T1000 (cell line): Measurements from ENCODE around the gene CDC42BPB.

Experiments used
- DNase-seq: peaks from one replicate; lab custom pipeline; 2025; ENCODE audit warnings: mixed read lengths; lab: John Stamatoyannopoulos, UW

CDC42BPB gene

DNA sequence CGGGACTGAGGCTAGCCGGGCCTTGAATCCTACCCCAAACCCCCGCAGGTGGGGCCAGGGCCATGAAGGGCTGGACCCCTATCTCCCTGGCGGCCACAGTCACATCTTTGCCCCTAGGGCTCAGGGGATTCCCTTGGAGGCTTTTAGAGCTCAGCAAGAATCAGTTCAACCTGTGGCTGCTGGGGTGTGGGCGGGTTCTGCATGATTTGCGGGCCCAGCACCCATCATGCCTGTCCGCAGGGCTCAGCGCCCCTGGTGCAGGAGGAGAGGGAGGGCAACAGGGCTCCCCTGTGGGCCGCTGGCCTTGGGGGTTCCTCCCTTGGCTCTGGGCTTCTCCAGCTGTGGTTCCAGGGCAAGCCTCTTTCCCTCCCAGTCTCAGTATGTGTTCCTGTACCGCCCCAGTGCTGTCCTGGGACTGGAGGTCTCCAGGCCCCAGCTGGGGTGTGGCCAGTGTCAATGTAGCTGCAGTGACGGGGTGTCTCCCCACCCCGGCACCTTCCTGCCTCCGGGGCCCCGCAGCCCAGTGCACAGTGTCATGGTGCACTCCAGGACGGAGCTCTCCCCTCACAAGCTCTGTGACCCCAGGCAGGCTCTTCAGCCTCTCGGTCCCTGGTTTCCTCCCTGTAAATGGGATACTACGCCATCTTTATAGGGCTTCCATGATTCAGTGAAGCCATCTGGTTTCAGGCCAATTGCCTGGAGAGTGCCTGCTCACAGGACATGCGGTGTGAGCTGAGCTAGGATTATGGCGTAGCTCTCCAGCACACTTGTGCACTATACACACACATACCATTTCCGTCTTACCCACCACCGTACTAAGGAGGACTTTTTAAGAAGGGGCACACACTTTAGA lies 16.8 kb upstream of the CDC42BPB start:
- no peak for DNase-seq

DNA sequence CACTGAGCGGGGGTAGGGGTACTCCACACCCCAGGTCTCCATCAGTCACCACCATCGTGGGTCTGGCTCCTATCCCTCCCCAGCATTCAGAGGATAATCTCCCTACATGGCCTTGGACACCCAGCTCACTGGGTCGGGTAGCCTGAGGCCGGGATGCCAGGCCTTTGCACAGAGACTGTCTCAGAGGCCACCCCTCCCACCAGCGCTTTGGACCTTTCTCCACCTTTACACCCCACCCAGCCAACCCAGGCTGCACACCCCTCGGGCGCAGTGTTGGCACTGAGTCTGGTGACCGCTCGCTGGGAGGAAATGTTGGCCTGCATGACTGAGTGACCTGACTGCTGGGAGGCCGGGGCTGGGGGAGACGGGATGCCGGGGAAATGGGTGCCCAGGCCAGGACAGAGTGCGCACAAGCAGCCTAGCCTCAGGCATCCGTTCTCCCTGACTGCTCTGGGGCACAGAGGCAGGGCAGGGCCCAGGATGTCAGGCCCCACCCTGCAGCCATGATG lies 16.1 kb upstream of the CDC42BPB start:
- DNase-seq: no peak

DNA sequence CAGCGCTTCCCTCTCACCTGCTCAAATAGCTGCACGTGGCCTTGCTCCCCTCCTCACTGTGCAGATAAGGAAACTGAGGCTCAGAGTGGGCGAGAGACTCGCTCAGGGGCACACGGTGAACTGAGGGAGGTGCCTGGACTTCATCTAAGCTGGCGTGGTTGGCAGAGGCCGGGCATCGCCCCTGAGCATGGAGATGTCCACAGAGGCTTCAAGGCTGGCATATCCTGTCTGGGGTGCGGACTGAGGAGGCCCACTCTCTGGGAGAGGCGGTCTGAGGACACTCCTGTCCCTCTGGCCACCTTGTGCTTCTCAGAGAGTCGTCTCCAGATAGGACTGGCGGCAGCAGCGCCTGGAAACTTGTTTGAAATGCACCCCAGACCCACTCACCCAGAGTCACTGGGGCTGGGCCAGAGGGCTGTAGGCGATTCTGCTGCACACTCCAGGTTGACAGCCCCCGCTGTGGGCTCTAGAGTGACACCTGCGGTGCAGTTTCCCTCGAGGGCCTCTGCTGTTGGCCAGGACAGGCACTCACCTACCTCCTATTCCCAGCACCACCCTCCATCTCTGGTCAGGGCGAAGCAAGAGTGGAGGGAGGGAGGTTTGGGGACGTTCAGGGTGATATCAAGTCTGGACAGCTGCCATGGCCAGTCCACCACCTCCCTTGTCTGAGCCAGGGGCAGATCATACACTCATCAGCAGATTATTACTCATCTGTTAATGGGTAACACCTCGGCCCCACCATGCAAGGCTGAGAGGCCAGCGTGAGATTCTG lies 15.4 kb upstream of the CDC42BPB start:
- DNase-seq: no peak

DNA sequence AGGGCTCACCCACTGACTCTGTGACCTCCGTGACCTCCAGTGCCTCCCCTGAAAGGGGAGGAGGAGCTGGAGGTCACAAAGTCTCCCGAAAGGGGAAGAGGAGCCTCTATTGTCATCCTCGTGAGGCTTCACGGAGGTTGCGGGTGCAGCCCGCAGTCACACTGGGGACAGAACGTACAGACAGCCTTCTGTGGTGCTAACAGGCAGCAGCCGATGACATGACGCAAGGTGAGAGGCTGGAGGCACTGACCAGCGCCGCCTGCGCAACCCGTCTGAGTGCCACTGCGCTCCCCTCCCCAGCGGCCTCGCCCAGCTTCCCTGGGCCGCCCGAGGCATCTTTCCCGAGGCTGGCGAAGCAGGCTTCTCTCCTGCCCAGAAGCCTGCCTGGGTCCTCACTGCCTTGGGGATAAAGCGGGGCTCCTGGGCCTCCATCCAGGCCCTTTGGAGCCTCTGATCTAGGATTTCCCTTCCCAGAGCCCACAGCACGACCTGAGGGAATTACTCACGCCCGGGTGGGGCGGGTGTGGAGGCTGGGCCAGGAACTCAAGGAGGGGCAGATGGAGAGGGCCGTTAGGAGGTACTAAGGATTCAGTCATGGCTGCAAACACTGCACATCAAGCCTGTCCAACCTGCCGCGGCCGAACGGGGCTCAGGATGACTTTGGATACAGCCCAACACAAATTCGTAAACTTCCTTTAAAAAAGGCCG lies 14.3 kb upstream of the CDC42BPB start:
- DNase-seq: no peak

DNA sequence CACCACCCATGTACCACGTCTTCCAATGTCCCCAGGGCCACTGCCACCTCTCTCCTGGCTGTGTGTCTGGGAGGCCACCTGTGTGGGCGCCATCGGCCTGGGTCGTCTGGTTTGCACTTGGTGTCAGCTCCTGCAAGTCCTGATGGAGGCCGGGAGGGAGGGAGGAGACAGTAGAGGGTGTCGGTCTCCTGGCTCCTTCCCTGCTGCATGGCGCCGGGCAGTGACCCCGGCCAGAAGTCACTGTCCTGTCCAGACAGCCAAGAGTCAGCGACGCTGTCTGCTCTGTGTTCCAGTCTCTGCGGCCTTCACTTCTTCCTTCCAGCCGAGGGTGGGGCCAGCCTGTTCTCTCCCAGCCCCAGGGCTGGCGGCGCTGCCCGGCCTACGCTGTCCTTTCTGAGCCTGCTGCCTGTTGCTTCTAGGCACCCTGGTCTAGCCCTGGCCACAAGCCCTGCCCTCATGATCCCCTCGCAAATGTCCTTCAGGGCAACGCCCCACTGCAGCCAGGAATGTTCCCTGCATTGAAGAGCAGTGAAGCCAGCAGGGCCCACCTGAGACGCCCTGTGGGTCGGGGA lies 13.7 kb upstream of the CDC42BPB start:
- DNase-seq: no peak

DNA sequence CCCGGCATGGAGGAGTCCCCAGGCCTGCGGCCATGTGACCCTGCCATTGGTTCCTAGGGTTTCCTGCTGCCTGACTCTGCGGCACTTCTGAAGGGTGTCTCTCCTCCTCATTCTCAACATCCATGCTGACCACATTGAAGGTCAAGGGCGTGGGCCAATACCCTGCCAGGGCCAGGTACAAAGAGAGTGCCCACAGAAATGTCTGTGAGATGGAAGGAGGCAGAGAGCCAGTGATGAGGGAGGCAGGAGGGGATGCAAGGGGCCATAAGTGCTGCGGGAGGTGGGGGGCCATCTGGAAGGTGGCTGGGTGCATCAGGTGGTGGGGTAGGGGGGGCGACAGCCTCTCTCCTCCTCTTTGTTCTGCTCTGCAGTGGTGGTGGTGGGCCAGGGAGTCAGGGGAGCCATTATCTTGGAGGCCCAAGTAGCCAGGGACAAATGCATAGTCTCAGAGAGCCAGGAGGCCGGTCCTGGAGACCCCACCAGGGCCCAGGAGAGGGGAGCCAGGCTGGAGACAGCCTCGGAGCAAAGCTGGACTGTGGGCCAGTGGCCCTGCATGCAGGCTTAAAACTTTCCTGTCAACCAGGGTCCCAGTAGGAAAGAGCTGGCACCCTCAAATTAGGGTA lies 13.0 kb upstream of the CDC42BPB start:
- DNase-seq: no peak

DNA sequence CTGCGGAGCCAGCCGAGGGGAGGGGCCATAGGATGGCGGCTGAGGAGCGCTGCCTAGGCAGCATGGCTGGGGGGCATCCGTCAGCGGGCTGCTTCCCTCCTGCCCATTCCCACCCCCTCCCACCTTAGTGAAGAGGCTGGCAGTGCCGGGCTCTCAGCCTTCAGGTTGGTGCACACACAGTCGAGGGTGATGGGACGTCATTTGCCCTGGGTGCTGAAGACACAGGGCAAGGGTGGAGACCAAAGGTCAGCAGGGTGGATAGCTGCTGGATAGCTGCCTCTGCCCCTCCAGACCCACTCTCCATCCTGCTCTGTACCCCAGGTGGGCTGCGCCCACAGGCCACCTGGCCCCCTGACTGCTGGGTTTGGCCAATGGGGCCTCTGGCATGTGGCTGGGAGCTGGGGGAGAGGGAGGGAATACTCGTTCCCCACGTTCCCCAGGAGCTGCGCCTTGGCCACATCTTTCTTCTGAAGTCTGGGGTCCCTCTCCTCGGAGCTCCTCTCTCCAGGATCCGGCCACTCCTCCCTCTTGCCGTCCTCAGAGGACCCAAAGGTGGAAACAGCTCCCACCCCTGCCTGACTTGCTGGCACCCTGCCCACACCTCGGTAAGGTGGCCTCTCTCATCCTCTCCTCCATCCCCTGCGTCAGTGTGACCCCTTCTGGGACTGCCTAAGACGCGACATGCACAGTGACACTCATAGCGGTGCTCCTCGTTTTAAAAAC lies 11.2 kb upstream of the CDC42BPB start:
- no peak for DNase-seq

DNA sequence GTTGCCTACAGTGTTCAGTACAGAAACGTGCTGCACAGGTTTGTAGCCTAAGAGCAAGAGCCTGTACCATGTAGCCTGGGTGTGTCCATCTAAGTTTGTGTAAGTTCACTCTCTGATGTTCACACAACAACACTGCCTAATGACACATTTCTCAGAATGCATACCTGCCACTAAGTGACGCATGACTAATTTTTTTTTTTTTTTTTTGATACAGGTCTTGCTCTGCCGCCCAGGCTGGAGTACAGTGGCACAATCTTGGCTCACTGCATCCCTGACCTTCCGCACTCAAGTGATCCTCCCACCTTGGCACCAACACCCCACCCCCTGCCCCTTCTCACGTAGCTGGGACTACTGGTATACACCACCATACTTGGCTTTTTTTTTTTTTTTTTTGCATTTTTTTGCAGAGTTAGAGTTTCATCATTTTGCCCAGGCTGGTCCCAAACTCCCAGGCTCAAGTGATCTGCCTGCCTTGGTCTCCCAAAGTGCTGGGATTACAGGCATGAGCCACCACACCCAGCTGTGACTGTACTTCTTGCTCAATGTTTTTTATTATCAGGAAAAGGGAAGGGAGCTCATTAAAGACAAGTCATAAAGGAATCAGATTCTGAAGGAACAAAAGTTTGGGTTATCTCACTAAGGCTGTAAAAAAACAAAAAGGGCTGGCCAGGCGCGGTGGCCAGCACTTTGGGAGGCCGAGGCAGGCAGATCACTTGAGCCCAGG lies 10.0 kb upstream of the CDC42BPB start:
- DNase-seq: peak; percentile 42

DNA sequence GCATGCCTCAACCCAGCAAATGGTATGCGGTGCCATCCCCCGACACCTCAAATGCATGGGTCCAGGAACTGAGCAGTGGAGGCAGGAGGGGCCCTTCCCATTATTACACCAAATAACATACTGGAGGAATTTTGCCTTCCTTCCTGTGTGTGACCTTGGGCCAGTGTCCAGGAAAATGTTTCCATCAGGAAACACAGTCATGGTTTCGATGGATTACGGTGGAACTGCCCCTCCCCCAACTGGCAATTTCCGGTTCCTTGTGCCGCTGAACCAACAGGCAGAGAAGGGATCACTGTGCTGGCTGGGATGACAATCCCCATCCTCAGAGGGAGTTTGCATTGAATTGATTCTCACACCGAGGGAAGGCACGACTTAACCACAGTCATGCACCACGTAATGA lies 9.1 kb upstream of the CDC42BPB start:
- DNase-seq: no peak

DNA sequence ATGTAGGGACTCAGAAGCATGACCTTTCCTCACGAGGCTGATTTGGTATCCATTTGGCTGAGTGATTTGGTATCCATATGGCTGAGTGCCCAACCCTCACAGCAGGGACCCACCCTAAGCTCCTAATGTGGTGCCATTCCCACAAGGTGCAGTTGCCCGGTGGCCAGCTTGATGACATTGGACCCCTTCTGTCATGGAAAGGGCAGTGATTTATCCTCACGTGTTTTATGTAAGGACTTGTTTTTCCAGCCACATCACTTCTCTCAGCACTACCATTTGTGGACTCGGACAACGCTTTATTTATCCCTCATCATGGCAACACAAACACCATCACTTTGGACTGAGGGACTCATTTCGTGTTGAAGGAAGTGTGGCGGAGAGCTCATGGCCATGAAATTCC lies 8.5 kb upstream of the CDC42BPB start:
- DNase-seq: no peak

DNA sequence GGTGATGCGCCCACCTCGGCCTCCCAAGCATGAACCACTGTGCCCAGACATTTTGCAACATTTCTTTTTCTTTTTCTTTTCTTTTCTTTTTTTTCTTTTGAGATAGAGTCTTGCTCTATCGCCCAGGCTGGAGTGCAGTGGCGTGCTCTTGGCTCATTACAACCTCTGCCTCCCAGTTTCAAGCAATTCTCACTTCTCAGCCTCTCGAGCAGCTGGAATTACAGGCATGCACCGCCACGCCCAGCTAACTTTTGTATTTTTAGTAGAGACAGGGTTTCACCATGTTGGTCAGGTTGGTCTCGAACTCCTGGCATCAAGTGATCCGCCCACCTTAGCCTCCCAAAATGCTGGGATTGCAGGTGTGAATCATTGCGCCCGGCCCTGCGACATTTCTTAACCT lies 7.6 kb upstream of the CDC42BPB start:
- no peak for DNase-seq

DNA sequence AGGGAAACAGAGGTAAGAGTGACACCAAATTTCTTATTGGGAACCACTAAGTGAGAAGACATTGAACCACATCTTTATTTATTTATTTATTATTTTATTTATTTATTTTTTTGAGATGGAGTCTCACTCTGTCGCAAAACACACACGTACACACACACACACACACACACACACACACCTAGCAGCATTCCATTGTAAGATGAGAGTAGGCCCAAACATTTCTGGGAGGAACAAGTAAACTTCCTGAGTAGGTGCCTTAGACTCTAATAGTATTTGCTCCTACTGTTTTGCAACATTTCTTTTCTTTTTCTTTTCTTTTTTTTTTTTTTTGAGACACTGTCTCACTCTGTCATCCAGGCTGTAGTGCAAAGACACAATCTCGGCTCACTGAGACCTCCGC lies 7.1 kb upstream of the CDC42BPB start:
- DNase-seq: no peak

DNA sequence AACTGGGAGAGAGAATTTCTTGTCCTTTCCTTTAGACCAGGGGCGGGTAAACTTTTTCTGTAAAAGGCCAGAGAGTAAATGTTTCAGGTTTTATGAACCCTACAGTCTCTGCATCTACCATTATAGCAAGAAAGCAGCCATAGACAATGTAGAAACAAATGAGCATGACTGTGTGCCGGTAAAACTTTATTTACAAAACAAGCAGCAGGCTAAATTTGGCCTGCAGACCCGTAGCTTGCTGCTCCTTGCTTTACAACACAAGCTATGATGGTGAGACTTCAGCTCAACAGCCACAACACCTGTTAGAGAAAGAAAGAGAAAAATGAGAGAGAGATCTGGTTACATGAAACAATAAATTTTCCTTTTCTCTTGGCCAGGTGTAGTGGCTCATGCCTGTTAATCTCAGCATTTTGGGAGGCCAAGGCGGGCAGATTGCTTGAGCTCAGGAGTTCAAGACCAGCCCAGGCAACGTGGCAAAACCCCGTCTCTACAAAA lies 4.2 kb upstream of the CDC42BPB start:
- DNase-seq: no peak

DNA sequence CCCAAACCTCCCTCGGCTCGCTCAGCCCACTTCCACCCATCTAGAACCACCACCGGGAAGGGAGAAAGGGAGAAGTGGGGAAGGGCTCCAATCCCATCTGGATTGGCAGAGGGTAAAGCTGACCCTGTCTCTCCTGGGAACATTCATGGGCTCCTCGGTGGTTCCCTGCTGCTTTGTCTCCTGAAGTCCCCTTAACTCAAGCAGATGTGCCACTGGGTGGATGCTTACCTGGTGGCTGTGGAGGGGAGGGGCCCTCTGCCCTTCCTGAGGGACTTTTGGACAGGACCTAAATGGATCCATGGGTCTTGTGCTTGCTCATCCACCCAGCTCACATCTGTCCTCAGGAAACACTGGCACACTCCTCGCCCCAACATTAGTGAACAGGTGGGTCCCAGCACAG lies 2.2 kb upstream of the CDC42BPB start:
- DNase-seq: no peak

DNA sequence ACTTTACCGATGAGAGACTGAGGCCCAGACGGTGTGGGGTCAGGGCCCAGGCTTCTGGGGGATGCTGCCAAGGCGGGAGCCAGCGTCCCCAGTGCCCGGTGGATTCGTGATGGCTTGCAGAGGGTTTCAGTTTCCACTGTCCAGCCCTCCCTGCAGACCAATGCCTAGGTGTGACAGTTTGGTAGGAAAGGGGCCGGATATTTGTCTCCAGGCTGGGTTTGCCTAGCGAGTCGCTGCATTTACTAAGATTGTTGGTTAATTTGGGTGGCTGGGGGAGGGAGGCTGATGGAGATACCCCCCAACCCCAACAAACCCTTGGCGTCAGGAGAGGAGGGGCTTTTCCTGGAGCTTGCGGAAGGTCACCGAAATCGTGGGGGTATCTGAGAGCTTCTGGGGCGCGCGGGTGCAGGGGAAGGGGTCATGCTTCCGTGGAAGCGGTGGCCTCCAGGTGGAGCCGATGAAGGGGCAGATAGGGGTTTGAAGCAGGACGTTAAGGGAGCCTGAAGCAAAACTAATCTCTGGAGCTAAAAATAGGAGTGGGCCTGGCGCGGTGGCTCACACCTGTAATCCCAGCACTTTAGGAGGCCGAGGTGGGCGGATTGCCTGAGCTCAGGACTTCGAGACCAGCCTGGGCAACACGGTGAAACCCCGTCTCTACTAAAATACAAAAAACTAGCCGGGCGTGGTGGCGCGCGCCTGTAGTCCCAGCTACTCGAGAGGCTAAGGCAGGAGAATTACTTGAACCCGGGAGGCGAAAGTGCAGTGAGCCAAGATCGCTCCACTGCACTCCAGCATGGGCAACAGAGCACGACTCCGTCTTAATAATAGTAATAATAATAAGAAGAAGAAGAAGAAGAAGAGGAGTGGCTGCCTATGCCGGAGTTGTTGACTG lies 1.1 kb upstream of the CDC42BPB start:
- DNase-seq: no peak

DNA sequence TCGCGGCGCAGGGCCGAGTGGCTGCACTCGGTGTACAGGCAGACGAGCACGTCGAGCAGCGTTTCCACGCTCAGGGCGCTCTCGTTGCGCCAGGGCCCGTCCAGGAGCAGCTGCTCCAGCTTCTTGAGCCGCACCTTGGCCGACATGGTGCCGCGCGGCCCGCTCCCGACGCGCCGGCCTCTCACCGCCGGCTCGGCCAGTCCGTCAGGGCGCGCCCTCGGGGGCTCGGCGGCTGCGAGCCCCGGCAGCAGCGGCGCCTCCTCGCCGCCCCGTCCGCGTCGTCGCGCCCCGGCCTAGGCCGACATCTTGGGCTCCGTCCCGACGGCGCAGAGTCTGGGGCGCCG lies 349 bp downstream of the CDC42BPB start:
- DNase-seq: no peak

DNA sequence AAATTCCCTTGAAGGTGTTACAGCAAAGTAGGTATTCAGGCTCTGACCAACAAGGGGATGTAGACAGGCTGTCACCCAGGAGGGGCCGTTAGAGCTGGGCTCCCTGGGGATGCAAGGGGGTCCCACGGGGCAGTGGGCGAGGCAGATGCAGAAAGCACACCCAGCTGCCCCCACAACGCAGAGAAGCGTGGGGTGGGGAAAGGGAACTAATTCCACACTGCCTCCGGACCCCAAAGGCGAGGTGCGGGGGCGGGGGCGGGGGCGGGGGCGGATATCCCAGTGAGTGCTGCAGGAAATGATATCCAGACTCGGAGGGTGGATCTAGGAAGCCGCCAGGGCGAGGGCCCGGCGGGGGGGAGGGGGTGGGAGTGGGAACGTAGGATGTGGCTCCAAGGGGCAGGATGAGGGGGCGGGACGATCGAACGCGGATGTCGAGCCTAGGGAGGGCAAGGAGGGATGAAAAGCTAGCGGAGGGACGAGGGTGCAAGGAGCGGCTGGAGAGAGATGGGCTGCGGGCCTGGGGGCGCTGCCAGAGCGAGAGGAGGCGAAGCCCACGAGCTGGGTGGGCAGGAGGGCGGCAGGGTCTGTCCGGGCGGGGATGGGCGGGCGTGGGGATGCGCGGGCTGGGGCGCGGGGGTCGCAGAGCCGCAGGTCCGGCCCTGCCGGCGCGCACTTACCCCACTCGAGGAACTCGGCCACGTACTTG lies 874 bp downstream of the CDC42BPB start:
- DNase-seq: no peak

DNA sequence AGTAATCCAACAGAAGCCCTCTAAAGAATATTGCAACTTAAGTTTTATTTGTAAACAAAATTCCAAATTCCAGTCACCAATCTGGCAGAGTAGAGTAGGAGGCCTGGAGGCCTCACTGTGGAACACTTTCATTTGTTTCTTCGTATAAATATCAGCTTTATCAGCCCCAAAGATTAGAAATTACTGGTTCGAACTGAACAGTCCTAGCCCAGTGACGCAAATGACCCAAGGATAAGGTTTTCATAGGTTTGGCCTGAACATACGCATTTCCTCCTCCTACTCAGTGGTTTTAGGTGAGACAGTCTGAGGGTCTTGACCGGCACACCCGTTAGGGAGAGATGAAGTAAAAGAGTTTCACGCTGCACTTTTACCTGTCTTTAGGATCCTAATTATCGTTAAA lies 1.7 kb downstream of the CDC42BPB start:
- DNase-seq: no peak

DNA sequence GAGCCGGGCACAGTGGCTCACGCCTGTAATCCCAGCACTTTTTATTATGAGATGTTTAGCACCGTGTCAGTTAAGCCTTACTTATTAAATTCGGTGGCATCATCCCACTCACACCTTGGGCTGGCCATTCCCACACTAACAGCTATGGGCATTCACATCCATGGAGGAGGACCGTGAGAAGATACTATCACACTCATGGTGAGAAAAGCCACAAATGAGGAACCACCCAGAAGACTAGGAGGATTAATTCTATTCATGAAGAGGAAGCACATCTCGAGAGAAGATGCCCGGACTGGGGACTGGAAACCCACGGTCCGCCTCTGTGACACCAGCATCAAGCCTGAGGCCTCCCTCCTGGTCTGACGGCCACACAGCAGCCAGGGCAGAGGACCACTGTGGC lies 4.9 kb downstream of the CDC42BPB start:
- DNase-seq: no peak
